HG02981 (cell line): ENCODE measurements around the gene PTPRJ.

Experiments used
- ATAC-seq: cut with Tn5 transposase; IDR thresholded peaks from one replicate; pipeline ENCODE4 v1.9.1; 2021; ENCODE audit warnings: mild to moderate bottlenecking, moderate library complexity; ENCODE audit not compliant: unreplicated experiment

Gene PTPRJ

DNA sequence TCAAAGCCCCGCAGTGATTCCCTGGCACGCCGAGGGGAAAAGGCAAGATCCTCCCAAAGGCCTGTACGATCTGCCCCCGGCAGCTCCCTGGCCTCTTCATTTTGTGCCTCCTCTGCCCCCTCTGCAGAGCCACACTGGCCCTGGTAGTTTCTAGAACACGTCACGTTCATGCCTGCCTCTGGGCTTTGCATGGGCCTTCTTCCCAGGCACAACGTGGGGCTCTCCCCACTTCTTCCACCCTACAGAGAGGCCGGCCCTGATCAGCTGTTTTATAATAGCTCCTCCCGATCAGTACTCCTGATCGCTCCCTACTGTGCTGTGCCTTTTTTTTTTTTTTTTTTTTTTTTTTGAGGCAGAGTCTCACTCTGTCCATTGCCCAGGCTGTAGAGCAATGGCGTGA, 78.4 kb downstream of the PTPRJ start:
- ATAC-seq = no peak

DNA sequence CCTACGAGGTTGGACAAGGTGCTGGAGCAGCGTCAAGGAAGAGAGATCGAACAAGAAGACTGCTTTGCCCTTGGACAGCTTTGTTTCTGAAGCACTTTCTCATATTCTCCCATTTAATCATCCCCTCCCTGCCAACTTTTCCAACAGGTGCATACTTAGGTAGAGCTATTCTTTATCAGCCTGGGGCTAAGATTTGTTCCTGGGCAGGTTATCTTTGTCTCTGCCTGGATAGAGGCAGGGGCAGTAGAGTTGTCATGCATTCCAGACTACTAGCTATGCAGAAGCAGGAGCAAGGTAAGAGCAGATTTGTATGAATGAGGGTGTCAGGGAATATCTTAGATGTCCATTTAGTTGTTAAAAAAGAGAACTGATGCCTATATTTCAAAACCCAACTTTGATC, 82.3 kb downstream of the PTPRJ start:
- ATAC-seq = no peak

DNA sequence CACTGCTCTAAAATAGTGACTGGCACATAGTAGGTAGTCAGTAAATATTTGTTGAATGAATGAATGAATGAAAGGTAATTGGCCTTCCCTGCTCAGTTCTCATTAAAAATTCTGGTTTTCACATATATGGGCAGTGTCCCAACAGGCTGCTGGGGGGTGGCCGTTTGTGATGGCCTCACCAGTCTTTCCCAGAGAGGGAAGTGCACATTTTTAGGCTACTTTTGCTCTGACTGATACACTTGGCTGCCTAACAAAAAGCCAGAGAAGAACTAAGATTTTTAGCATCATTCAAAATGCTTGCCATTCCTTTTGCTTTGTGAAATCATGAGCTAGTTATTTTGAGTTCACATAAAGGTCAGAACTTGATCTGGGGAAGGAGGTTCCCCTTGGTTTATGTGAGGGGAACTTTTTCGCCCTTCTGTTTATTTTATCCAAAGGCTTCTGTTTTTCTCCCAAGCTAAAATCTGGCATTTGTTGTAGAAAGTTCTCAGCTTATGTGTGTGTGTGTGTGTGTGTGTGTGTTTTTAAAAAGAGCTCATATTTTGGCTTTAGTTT, 83.1 kb downstream of the PTPRJ start:
- ATAC-seq = no peak

DNA sequence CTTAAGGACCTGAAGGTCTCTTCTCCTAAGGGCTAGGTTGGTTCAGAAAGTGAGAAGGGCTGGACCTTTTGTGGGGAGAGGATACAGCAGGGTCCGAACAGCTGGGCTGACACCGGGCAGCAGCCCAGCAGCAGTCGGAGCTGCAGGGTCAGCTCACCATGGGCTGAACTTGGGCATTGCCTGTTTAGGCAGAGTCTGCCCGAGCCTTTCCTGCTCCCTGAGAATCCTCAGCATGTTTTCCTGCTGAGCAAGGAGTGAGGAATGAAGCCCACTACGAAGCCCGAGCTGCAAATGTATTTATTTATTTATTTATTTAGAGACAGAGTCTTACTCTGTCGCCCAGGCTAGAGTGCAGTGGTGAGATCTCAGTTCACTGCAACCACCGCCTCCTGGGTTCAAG, 83.9 kb downstream of the PTPRJ start:
- ATAC-seq = no peak

DNA sequence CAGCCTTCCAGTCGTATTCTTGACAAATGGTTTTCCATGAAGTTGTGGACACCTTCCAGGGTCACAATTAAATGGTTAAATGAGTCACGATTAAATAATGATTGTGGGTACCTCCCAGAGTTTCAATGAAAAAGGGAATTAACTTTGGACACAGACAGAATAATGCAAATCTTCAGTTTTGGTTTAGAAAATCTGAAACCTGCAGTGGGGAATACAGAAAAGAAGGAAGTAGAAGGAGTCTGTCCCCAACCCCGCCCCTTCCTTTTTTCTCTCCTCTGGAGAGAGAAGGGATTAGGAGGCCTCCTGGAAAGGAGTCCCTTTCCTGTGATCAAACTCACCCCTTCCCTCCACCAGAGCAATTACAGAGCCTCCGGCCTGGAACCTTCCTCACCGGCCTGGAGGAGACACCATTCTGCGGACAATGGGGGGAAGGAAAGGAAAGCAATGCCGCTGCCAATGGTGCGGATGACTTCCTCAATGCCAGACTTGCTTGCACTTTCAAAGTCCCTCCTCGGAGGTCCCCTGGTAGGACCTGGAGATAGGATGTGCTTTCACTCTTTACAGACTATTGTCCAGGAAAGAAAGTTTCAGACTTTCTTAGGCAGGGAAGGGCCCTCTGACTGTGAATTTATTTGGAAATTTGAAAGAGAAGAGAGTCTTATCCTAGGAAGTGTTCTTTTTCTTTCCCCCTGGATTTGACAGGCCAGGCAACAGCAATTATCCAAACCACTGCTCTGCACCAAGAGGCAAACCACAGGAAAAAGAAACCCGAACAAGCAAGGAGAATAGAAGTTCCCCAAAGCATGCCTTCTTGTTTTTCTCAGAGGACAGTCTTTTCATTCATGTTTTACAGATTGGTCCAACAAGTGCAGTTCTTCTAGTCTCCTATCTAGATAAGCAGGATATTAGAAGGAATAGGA, 86.8 kb downstream of the PTPRJ start:
- no peak for ATAC-seq

DNA sequence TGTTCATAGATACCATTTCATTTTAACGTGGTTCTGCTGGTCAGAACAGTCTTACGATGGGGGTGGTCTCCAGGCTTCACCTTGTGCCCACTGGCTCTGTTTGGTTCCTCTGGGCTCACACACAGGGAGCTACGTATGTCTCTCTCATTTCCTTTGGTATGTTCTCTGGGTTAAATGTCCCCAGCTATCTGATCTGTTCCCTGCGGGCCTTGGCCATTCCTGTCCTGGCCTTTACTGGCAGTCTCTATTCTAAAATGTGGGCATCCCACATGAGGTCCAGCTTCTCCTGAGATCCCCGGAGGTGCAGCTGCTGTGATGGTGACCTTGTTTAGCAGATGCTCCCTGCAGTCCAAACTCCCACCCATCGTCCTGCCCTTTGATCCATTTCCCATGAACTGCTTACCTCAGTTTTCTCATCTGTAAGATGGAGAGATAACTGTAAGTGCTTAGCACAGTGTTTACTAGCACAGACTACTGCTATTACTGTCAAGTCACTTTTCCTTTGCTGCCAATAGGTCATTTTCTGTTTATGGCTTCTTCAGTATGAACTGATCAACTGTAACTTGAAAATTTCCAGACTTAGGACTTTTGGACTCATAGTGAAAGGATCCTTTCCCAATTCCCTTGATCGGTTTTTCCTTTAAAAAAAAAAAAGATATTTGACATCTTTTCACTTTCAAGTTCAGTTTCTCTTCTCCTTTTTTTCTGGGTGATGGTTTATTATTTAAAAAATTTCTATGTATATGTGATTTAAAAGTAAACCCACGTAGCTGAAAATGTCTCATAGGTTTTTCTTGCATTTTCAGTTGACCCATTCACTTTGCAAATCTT, 92.9 kb downstream of the PTPRJ start:
- no peak for ATAC-seq

DNA sequence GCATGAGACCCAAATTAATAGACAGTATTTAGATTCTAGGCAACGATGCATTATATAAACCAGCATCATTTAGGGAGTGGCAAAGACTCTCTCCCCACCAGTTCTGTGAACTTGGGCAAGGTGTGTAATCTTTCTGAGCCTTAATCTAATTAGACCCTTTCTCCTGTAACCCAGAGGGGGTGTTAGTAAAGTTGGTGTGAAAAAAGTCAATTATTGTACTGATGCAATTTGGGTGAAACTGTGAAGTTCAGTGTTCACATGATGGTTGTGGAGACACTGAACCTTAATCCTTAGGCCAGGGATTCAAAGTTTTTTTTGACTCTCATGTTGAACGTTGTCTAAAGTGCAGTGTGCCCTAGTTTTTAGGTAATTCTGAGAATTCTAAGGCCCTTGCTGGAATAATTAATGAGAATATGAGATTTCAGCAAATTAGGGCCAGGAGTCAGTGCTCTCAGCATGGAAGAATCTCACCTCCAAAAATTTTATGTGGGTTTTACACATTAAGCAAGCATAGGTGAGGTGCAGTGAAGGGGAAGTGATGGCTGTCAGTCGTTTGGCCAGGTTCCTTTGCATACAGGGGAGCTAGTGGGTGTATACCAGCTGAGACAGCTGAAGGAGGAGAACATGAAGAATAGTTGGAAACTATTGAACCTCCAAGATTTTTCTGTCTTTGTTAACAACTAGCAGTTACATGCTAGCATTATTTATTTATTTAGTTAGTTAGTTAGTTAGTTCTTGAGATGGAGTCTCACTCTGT, 94.2 kb downstream of the PTPRJ start:
- no peak for ATAC-seq

DNA sequence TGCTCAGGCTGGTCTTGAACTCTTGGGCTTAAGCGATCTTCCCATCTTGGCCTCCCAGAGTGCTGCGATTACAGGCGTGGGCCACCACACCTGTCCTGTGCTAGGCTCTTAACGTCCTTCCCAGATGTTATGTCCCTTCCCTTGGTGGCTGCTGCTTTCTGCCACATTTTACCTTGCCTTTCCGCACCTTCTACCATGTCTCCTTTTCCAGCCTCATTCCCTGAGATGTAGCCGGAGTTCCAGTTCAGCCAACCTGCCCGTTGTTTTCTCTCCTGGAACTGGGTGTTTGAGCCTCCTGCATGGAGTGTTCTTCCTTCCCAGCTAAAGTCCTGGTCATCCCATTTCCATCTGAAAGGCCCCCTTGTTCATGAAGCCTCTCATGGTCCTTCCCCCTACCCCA, 95.3 kb downstream of the PTPRJ start:
- no peak for ATAC-seq

DNA sequence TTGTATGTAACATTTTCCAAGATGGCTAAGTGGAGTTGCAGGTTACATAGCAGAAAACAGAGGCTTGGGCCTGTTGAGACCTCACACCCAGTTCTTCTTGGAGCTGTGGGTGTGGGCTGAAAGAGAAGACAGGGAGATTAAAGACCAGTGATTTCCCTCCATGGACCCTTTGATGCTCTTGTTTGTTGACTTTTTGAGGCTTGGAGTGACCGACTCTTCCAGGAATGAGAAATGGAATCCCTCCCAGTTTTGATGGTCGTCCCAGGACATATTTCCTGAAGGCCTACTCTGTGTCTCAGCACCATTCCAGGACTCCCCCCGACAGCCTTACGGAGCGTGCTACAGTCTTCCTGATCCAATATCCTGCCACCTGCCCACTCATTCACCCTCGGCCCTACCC, 96.9 kb downstream of the PTPRJ start:
- ATAC-seq = no peak

DNA sequence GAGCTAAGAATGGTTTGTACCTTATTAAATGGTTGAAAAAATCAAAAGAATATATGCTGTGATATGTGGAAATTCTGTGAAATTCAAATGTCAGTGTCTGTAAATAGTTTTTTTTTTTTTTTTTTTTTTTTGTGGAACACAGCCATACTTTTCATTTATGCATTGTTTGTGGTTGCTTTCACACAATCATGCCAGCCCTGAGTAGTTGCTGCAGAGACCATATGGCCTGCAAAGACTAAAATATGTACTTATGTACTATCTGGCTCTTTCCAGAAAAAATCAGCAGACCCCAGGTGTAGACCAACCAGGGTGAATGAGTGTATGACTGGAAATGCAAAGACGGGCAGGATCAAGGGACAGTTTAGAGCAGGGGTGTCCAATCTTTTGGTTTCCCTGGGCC, 98.3 kb downstream of the PTPRJ start:
- ATAC-seq = no peak

DNA sequence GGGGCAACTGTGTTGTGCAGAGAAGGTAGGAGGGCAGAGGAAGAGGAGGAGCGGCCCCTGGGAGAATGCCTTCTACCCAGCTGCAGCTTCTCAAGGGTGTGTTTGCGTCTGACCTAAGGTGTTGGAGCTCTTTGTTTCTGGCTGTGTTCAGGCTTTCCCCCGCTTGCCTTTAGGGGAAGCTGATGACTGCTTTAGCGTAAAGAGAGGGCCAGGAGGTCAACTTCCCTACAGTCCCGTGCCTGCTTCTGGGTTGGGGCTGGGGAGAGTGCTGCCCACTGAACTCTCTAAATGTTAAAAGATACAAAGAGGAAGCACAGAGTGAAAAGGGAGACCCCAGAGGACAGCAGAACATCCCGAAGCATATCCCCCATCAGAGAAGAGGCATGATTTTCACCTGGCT, 99.2 kb downstream of the PTPRJ start:
- no peak for ATAC-seq

DNA sequence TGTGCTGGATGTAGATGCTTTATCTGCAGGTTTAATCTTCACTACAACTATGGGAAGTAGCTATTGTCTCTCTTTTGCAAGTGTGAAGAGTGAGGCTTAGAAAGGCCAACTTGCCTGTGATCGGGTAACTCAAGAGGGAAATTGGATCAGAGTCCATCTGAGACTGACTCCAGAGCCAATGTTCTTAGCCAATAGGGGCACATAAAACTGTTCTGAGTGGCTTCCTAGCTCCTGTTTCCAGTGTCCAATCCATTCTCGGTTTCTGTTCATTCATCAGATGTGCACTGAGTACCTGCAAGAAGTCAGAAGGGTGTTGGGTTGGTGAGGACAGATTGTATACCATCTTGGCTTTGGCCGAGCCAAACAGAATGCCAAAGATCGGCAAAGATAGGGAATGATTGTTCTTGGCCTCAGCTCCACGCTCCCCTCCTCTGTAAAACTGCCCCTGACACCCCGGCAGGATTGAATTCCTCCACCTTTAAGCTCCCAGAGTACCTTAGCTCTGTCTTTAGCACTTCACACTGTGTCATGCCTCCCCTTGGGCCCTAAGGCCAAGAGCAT, 100.0 kb downstream of the PTPRJ start:
- no peak for ATAC-seq

DNA sequence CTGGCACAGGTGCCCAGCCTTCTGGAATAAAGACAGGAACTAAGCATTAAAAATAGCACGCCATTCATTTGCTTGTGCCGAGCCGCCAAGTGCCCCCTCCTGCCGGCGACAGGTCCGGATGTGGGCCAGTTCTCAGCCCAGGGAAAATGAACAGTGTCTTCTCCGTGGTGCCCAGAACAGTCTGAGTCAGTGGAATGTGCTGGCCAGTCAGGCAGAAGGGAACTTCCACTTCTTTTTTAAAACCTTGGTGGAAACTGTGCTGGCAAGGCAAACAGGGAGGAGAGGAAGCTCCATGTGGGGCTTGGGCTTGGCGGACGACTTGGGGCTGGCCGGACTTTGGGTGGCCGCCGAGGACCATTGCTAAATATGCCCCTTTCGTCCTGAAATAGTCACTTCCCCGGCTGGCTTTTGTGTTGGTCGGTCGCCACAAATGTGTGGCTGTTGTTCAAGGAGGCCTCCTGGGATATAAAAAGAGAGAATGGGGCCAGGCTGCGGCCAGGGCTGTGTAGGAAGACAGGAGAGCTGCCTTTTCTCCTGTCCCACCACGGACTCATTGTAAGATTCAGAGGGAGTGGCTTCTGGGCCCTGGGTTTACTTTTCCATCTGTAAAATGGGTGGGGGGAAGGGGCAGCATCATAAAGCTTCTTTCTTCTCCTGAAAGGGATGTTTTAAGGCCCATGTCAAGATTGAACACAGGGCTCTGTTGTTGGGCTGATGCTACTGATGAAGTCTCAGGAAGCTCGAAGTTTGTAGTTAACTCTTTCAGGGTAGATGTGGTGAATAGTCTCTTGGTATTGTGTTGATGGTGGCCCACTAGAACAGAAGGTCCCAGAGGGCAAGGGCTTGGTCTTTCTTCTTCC, 101.0 kb downstream of the PTPRJ start:
- ATAC-seq = no peak

DNA sequence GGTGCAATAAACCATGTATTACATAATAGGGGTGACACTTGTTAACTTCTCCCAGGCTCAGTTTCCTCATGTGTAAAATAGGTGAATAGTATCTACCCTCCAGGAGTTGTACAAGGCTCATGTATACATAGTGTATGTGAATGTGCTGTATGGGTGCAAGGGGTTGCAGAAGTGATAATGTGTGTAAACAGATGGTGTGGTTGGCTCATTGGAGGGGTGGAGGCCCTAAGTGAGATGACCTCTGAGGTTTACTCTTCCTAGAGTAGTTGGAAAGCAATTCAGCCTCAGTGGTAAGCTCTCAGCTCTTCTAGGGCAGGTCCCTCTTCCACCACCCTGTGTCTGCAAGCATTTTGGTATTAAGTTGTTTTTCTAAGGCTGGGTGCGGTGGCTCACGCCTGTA, 102.4 kb downstream of the PTPRJ start:
- ATAC-seq = no peak

DNA sequence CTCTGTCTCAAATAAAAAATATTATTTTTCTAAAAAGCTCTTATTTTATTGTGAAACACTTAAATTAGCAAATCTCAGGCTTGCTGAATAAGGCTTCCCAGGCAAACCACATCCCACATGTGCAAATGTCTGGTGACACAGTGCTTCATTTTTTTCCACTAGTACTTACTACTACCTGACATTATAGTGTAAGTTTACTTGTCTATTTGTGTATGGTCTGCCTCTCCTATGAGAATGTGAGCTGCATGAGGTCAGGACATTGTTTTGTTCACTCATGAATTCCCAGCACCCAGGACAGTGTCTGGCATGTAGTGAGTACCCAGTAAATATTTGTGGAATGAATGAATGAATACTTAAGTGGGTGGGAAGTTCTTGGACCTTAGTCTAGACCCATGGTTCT, 103.1 kb downstream of the PTPRJ start:
- ATAC-seq = no peak

DNA sequence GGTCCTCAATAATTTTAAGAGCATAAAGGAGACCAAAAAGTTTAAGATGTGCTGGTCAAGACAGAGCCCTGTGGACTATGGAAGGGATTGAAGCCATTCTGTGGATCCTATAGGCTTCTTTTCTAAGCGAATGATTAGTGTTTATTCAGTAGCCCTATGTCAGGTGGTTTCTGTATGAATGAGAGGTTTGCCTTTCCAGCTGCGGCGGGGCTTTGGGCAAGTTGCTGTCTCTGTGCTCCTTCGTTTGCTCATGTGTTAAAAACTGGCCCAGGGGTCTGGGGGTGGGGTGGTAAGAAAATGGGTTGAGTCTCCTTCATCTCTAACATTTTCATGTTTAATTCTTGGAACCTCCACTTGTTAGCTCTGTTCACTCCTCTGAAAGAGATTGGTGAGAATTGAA, 105.3 kb downstream of the PTPRJ start:
- no peak for ATAC-seq

DNA sequence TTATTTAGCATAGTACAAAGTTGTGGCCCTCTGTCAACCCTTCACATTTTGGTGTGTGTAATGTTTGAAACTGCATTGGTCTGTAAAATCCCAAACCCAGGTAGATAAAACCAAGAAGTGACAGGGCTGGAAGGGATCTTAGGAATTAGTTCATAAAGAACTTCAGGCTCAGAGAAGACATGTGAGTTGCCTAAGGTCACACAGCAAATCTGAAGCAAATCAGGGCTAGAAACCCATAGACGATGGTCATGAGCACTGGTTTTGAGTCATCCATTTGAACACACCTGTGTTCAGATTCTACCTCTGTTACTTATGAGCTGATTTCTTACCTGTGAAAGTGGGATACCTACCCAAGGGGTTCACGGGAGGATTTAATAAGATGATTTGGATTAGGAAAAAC, 107.1 kb downstream of the PTPRJ start:
- no peak for ATAC-seq

DNA sequence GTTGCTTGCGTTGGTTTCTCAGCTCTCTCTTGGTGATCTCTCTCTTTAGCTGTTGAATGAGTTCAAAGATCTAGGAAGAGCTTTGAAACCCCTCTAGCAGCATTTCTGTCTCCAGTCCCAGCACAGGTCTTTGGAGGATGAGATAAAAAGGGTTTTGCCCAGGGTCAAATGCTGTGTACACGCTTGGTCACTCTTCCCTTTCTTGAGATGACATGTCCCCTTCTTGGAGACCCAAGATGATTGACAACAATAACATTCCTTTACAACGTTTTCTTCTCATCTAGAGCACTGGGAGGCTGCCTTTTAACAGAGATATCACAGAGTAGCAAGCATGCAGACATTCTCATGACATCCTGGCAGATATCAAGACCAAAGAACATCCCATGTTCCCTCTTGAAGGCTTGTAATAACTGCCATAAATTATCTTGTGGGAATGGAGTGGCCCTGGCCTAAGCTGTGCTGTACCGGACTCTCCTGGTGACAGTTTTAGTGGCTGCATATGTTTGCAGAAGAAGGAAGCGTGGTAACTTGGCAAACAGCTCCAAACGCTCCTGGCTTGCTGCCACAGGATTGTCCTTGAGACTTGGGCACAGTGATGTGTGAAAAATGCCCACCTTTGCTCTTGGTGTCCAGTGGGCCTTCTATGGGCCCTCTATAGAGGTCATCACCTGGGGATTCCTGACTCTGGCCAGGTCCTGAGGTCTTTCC, 107.8 kb downstream of the PTPRJ start:
- no peak for ATAC-seq

DNA sequence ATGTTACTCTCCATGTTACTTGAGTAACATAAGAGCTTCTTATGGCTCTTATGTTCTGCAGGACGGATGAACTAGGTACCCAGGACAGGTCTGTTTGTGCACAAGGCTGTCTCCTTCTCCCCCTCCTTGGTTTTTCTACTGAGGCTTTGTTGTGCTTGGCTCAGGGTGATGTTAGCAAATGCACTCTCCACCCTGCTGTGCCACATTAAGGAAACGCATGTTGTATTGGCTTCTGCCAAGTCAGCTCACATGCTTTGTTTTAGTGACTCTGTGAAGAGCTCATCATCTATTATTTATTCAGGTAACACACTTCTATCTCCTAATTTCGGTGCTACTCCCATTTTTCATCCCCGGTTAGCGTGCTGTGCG, 108.3 kb downstream of the PTPRJ start:
- no peak for ATAC-seq
